ENCODE measurements around the gene SIAE.

Gene SIAE

GRCh38 chr11:124642628-124643027, 30.9 kb downstream of the SIAE start:
- H3K27ac ChIP-seq: no peak overlapping the region
- TF ChIP-seq CTCF (conservative IDR thresholded peaks at IDR 0.05): no peak

- no peak overlapping the region for H3K27ac ChIP-seq
- TF ChIP-seq CTCF (conservative IDR thresholded peaks at IDR 0.05): no peak; the same call in 1 of the 2 replicates
Measured at GRCh38 chr11:124640666-124641065, 32.9 kb downstream of the SIAE start.

GRCh38 chr11:124639186-124639585, 34.4 kb downstream of the SIAE start:
- TF ChIP-seq CTCF (conservative IDR thresholded peaks at IDR 0.05): no peak
- no peak overlapping the region for H3K27ac ChIP-seq

- TF ChIP-seq CTCF (conservative IDR thresholded peaks at IDR 0.05): no peak
- no peak overlapping the region for H3K27ac ChIP-seq
Measured at GRCh38 chr11:124638500-124638899, 35.0 kb downstream of the SIAE start.

- no peak for TF ChIP-seq CTCF (conservative IDR thresholded peaks at IDR 0.05)
- H3K27ac ChIP-seq: no peak overlapping the region
Measured at GRCh38 chr11:124635932-124636331, 37.6 kb downstream of the SIAE start.

GRCh38 chr11:124633355-124633754, 40.2 kb downstream of the SIAE start:
- peak overlapping the region; percentile 74 for H3K27ac ChIP-seq
- TF ChIP-seq CTCF (conservative IDR thresholded peaks at IDR 0.05): peak; percentile 76

GRCh38 chr11:124629961-124630360, 43.6 kb downstream of the SIAE start:
- no peak for TF ChIP-seq CTCF (conservative IDR thresholded peaks at IDR 0.05)
- H3K27ac ChIP-seq: peak overlapping the region; percentile 74

- no peak for TF ChIP-seq CTCF (conservative IDR thresholded peaks at IDR 0.05)
Measured at GRCh38 chr11:124627546-124627945, 46.0 kb downstream of the SIAE start.

More at GRCh38 chr11:124627546-124627945, 46.0 kb downstream of the SIAE start:
- no peak overlapping the region; the same call in 1 of the 2 replicates for H3K27ac ChIP-seq

Measured in VCaP (cell line).